NCI-H748 (cell line): ENCODE measurements around the gene DPF3.

Source experiments
- DNase-seq: peaks from one replicate; lab custom pipeline; 2025; ENCODE audit not compliant: unreplicated experiment; lab: John Stamatoyannopoulos, UW

Gene DPF3

DNA sequence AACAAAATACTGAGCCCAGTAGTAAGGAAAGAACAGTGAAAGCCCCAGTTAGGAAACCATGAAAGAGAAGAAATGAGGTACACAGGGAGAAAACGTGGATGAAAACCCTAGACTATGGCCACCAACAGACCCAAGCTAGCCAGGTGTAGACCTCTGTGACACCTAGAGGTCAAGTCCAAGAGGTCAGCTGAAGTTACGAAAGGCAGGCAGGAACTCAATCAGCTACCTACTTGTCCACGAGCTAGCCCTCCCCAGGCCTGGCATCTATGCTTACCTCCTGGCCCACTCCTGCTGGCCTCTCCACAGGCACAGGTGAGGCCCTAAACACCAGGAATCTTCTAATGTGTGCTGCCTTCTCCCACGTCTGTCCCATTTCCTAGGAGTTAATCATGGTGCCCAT is 48.7 kb downstream of the DPF3 start:
- DNase-seq = no peak

DNA sequence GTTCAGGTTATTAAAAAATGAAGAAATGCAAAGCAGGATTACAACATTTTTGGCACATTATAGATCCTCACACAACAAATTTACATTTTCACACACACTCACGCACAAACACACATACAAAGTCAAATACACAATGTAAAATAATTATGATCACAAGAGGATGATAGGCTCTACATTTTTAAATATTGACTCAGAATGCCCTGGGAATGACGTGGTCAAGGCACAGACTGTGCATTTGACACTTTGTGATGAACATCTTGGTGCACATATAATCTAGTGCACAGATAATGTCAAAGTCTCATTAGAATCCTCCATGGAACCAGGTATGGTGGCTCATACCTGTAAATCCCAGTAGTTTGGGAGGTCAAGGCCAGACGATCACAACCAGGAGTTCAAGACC is 49.4 kb downstream of the DPF3 start:
- DNase-seq = no peak

DNA sequence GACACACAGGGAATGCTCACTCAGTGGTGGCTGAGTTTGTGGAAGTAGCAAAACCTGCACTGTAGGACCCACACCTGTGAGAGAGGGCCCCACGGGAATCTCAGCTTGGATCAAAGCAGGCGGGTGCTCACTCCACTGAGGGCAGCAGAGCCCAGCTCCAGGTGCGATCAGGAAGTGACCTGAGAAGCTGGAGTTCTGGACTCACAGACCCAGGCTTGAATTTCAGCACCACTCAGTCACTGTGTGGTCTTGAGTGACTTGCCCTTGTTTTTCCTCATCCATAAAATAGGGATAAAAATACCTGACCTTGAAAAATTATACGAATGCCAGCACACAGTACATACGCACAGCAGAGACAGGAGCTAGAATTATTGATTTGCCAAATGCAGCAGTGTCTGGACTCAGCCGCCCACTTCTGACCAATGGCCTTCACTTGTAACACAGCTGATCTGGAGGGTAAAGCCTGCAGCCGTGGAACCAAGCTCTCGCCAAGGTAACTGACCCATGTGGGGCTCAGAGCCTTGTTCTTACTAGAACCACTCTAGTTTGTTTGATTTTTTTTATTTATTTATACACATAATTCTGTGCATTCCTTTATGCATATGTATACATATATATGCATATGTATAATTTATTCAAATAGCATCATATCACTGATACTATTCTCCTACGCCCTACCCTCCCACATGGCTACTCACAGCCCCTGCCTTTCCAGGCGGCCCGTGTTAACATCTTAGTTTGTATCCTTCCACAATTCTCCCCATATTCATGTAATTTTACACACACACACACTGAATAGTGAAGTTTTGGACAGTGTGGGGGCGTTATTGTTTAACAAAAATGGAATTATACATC is 53.9 kb downstream of the DPF3 start:
- no peak for DNase-seq

DNA sequence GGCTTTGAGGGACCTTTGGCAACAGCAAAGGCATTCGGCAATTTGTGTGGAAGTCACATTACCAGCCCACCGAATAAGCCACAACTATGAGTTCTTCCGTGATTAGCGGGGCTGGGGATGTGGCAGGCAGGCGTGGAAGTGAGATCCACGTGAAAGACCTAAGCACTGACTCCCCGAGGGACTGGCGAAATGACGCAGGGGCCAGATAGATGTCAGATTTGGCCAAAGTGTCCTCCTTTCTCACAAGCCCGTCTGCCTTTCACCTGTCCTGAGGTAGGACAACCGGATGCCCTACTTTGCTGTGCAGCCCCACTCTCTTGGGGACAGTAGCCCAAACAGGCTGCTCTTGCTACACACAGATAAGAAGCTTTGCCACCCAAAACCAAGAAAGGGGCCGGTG is 54.5 kb downstream of the DPF3 start:
- no peak for DNase-seq

DNA sequence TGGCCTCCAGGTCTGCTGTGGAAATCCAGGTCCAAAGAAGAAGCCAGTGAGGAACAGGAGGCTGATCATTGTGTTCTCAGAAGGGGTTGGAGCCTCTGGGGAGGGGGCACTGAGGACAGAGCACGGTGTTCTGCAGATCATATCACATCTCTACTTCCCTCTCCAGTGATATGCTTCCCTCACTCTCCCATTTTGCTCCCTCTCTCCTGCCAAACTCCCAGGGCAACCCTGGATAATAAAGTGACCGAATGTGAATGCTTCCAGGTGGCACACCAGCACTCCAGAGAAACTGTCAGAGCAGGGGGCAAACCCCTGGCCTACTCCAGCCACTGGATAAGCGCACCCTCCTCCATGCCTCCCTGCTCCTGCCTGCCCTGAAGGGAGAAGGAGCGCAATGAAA is 57.8 kb downstream of the DPF3 start:
- DNase-seq = no peak

DNA sequence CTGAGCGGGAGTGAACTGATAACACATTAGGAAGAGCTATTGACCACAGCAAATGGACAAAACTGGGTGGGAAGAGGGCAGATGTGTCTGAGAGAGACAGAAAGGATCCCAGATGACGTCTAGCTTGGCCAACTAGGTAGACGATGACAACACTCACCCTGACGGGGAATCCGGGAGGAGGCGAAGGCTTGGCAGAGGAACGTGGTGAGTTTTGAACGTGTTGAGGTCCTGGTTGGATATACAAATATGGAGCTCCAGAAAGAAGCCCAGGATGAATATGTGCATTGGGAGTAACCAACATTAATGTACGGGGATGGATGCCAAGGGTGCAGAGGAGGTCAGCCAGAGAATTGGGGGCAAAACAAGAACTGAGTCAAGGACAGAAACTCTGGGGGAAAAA is 60.7 kb downstream of the DPF3 start:
- no peak for DNase-seq

DNA sequence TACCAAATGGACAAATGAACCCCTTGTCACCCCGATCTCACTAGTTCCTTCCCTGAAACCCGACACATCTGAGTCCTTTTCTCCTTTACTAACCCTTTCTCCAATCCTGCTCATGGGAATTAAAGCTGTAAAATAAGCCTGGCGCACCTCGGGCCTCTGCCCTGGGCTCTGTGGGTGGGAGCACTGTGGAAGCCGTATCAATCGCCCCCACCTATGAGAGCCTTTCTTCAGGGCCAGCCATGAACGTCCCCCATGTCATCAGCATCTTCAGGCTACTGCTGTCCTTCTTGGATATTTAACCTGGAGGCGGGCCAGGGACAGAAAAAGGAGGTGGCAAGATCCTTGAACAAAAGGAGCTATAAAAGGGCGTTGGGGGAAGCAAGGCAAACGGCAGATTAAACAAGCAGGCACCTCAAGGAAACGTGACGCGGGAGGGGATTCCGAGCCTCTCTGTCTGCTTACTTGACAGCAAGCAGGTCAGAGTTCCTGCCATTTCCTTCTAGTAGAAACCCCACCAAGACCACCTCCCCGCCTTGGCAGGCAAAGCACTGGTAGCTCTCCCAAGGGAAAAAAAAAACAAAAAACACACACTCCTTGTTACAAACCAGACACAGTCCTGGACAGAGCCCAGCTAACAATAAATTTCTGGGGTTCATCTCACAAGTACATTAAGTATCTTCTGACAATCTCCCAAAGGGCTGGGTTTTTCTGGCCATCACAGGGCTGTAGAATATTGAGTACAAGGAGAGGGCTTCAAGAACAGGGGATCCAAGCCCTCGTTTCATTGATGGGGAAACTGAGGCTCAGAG is 62.9 kb downstream of the DPF3 start:
- no peak for DNase-seq

DNA sequence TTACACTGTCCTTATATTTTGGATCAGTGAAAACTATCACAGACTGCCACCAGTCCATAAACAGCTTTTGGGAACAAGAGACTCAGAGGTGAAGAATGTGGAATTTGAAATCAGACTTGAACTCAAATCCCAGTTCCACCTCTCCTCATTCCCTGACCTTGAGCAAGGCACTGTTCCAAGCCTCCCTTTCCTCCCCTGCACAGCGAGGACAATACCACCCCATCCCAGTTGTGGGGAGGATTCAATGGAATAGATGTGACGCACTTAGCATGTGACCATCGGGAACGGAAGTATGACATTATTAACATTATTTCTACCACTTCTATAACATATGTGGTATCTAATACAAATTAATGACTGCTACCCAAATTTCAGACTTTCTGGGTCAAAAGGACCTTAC is 63.5 kb downstream of the DPF3 start:
- no peak for DNase-seq

DNA sequence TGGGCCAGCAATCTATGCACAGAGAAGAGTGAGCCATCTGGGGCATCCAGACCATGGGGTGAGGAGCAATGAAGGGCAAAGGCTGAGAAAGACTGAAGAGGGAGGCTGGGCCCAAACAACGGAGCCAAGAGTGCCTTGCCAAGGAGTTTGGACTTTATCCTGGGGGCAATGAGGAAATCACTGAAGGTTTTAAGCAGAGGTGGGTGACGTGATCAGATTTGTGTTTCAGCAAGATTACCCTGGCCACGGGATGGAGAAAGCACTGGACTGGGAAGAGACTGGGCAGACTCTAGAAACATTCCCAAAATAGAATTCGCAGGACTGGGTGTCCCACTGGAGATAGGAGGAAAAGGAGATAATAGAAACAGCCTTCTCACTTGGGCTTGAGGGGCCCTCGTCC is 65.3 kb downstream of the DPF3 start:
- DNase-seq = no peak

DNA sequence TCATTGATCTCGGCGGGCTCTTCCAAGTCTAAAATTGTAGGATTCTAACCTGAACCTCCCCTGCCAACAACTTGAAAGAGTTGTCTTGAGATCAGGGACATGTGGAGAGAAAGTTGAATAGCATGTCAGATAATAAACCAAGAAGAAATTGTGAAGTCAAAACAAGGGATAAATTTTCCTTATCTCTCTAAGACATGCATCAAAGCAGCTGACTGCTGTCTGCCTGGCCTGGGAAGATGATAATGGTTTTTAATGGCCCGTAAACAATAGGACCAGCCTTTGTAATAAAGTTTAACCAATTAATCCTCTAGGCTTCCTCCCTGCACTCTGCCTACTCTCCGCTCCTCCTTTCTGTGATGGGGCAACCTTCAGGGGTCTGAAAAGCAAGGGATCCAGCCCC is 67.9 kb downstream of the DPF3 start:
- DNase-seq = no peak

DNA sequence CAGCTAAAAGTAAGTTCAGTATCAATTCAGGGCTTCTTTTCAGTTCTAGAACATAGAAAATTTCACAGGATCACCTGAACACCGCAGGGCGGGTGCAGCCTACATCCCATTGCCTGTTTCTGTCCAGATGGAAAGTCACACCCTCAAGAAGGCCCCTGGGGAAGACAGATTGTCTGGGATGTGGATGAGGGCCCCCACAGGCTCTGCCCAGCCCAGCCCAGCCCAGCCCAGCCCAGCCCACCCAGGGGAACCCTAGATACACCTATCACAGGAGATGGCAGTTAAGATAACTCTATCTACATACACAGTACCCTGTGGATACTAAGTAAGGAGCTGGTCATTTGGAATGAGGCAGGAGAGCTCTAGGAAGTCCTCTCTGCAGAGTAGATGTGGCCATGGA is 68.4 kb downstream of the DPF3 start:
- DNase-seq = no peak

DNA sequence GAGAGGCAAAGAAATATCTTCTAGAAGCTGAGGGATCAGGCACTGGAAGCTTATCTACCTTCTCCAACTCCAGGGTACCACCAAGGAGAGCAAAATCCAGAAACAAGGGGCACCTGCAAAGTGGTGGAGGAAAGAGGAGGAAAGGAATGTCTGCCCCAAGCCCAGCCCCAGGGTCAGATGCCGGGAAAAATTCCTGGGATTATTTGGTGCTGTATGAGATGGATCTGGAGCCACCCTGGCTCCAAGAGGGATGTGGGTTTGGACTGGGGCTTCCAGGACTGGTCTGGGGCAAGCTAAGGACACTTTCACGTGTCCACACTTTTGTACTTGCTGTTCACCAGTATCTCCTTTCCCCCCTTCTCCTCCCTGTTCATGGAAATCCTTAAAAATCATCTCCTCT is 69.8 kb downstream of the DPF3 start:
- no peak for DNase-seq

DNA sequence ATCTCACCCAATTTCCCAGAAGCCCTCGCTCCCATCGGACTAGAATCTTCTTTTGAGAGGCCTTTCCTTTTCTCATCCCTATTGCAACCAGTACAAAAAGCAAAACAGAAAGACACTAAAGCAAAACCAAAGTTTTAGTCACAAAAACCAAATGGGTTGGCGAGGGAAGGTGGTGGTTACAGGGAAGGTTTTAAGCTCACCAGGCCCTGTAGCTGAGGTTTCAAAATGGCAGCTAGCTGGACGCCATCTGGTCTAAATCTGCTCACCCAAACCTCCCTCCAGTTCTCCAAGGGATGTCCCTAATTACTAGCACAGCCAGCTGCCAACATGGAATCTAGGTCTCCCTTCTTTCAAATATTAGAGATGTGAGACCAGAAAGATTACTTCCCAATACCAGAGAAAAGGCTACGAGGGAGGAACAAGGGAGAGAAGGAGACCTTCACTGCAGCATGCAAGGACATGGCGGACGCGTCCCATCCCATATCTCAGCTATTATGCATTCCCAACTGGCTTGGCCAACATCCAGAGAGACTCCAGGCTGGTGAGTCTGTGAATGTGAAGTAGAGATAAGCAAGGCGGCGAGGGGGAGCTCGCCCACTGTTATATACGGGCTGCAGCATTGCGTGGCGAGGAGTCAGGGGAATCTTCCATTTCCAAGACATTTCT is 70.8 kb downstream of the DPF3 start:
- DNase-seq = no peak

DNA sequence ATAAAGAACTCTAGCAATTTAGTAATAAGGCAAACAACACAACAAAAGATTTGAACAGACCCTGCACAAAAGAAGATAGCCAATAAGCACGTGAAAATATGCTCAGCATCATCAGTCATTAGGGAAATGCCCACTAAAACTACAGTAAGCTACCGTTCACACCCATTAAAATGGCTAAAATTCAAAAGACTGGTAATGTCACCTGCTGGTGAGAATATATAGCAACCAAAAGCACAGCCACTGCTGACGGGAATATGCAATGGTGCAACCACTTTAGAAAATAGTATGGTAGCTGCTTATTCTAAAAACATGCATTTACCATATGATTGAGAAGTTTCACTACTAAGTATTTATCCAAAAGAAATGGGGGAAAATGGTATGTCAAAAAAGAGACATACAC is 74.9 kb downstream of the DPF3 start:
- DNase-seq = no peak

DNA sequence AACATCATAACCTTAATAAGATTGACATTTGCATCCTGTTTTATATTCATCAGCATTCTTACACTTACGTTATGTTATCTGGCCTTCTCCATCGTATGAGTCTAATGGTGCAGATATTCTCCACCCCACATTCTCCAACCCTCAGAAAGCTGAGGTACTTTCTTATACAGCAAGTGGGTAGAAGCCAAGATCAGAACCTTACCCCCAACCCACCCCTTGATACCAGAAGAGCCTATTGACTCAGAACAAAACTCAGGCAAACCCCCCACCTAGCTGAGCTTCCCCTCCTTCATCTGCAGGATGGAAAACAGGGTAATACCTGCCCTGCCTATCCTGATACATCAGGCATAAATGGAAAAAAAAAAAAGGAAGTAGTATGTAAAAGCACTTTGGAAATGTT is 77.6 kb downstream of the DPF3 start:
- DNase-seq = no peak

DNA sequence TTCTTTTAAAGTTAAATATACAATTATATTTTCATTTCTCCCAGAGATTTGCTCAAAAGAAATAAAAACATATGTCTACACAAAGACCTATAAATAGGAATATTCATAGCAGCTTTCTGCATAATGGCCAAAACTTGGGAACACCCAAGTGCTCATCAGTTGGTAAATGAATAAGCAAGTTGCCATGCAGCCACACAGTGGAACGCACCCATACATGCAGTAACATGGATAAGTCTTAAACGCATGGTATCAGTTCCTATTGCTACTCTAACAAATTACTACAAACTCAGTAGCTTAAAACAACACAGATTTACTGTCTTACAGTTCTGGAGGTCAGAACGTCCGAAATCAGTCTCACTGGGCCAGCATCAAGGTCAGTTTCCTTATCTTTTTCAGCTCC is 78.5 kb downstream of the DPF3 start:
- DNase-seq = no peak

DNA sequence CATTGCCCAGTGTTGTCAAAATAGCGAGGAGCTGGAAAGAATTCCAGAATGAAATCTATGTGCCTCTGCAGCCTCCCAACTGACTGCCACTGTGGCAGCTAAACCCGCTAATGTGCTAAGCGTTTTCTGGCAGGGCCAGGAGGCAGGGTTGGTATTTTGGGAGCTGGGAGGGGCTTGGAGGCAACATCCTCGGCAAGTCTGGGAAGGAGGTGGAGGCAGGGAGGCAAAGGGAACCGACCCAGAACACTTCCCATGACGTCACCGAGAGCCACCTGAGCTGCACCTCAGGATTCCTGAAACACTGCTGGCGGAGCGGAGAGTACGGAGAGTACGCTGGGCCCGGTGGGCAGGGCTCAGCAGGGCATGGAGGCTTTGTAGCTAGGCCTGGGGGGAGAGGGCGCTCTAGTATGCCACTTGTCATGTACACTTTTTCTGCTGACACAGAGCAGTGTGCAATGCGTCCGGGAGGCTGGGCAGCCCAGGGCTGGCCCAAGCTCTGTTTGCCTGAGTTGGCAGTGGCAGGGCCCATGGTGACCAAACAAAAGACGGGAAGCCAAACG is 81.5 kb downstream of the DPF3 start:
- no peak for DNase-seq

DNA sequence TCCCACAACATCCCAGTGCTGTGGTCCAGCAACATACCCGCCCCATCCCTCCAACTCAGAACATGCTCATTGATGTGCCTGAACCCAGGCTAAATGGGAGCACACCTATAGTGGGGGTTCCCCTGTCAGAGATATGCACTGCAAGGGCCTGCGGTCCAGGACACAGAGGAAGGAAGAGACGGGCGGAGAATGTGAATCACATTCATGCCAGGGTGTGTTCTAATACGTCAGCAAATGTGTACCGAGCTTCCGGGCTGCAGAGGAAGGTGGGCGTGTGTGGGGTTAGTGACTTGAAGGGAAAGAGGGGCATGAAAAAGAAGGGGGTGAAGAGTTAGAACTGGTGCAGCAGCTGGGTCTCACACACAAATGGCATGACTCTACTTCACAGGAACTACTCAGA is 83.7 kb downstream of the DPF3 start:
- DNase-seq = no peak

DNA sequence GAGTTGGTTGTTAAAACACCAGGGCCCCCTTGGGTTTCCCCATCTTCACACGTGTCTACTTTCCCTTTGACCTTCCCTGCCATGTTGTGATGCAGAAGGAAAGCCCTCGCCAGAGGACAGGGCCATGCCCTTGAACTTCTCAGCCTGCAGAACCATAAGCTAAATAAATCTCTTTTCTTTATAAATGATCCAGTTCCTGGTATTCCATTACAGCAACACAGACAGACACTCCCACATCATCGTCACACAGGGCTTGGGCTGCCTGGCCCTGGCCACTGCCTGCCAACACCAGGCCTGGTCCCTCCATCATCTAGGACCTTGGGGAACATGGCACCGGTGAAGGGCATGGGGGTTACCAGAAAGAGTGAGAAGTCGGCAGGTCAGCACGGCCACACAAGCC is 84.8 kb downstream of the DPF3 start:
- DNase-seq = no peak

DNA sequence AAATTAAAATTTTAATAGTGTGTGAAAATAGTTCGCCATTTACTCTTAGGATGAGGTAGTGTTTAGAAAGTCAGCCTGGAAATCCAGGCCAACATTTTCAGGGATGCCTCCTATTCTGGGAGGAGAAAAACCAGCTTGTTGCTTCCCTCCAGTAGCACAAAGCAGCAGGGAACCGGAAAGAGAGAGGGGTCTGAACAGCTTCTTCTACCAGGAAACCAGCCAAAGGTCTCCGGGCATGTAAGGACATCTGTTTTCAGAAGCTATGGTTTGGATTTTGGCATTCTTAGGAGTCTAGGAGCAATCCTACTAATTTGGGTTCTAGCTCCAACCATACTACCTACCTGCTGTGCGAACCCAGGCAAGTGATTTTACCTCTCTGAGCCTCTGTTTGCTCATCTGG is 85.3 kb downstream of the DPF3 start:
- DNase-seq = no peak

DNA sequence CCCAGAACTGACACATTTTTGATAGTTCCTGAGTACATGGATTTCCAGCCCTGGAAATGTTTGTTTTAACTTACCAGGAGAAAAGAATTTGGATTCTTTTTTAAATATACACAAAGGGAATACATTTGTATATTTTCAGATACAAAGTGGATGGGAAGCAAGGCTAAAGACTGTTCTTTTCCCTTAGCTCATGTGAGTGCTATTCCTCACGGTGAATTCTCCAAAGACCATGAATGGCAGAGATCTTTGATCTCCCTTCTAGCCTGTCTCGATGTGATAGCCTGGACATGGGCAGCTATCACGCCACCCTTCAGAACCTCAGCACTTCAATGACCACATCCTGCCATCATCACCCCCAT is 91.3 kb downstream of the DPF3 start:
- no peak for DNase-seq
